AG08395 (cell line): ENCODE results near the gene ACTN2.

ENCODE experiments used
- DNase-seq: peaks from one replicate; pipeline ENCODE4 v3.0.0; 2012; ENCODE audit warnings: mixed read lengths, low spot score

The ACTN2 gene

GRCh38 chr1:236691348-236691747 lies 5.0 kb downstream of the ACTN2 start:
- DNase-seq = no peak

- no peak for DNase-seq
Observed at GRCh38 chr1:236692128-236692527, 5.8 kb downstream of the ACTN2 start.

GRCh38 chr1:236692742-236693141 lies 6.4 kb downstream of the ACTN2 start:
- no peak for DNase-seq

GRCh38 chr1:236699366-236699765 lies 13.1 kb downstream of the ACTN2 start:
- no peak for DNase-seq

GRCh38 chr1:236700903-236701302 lies 14.6 kb downstream of the ACTN2 start:
- DNase-seq = no peak

- DNase-seq = no peak
Observed at GRCh38 chr1:236701782-236702181, 15.5 kb downstream of the ACTN2 start.

- DNase-seq = no peak
Observed at GRCh38 chr1:236702791-236703394, 16.6 kb downstream of the ACTN2 start.

GRCh38 chr1:236705771-236706170 lies 19.5 kb downstream of the ACTN2 start:
- DNase-seq = no peak

- no peak for DNase-seq
Observed at GRCh38 chr1:236706183-236706582, 19.9 kb downstream of the ACTN2 start.

GRCh38 chr1:236710328-236710892 lies 24.1 kb downstream of the ACTN2 start:
- DNase-seq = no peak

GRCh38 chr1:236716160-236716559 lies 29.9 kb downstream of the ACTN2 start:
- DNase-seq = no peak

- DNase-seq = no peak
Observed at GRCh38 chr1:236717811-236718210, 31.5 kb downstream of the ACTN2 start.

GRCh38 chr1:236718328-236718727 lies 32.0 kb downstream of the ACTN2 start:
- DNase-seq = no peak

- no peak for DNase-seq
Observed at GRCh38 chr1:236720206-236720605, 33.9 kb downstream of the ACTN2 start.

GRCh38 chr1:236720611-236721010 lies 34.3 kb downstream of the ACTN2 start:
- no peak for DNase-seq

GRCh38 chr1:236724049-236724448 lies 37.8 kb downstream of the ACTN2 start:
- no peak for DNase-seq

GRCh38 chr1:236724506-236724905 lies 38.2 kb downstream of the ACTN2 start:
- no peak for DNase-seq

GRCh38 chr1:236725668-236726067 lies 39.4 kb downstream of the ACTN2 start:
- DNase-seq = no peak

GRCh38 chr1:236727521-236727920 lies 41.2 kb downstream of the ACTN2 start:
- DNase-seq = no peak

GRCh38 chr1:236728752-236729151 lies 42.5 kb downstream of the ACTN2 start:
- no peak for DNase-seq

GRCh38 chr1:236733653-236734052 lies 47.4 kb downstream of the ACTN2 start:
- DNase-seq = no peak

GRCh38 chr1:236734141-236734765 lies 48.0 kb downstream of the ACTN2 start:
- DNase-seq = no peak

- no peak for DNase-seq
Observed at GRCh38 chr1:236736761-236737160, 50.5 kb downstream of the ACTN2 start.

- DNase-seq = no peak
Observed at GRCh38 chr1:236741753-236742152, 55.5 kb downstream of the ACTN2 start.
